Osteoblast (primary cell): ENCODE measurements around the gene MAPK11. TPM values are rescaled to one million over a fixed set of nuclear protein-coding genes. Genes with fewer than 3 reads are reported as not detected.

Source experiments
- DNase-seq: peaks from one replicate; pipeline ENCODE4 v3.0.0; 2011; ENCODE audit warnings: low spot score, mixed read lengths; ENCODE audit not compliant: insufficient read length; ENCODE audit errors: missing footprints
- H2AFZ ChIP-seq: 2 replicates; pipeline ENCODE4 v1.6.0; 2011; ENCODE audit warnings: mild to moderate bottlenecking, low read length
- H3K27ac ChIP-seq: 2 replicates; pipeline ENCODE4 v1.5.1; 2011; ENCODE audit warnings: mild to moderate bottlenecking, low read depth, low read length, moderate library complexity
- H3K27me3 ChIP-seq: 2 replicates; pipeline ENCODE4 v1.6.0; 2012; ENCODE audit warnings: mild to moderate bottlenecking, control low read depth, inconsistent platforms, low read length, moderate library complexity; ENCODE audit not compliant: insufficient read depth
- H3K36me3 ChIP-seq: 2 replicates; pipeline ENCODE4 v1.5.1; 2011; ENCODE audit warnings: mild to moderate bottlenecking, low read length, control low read depth, moderate library complexity; ENCODE audit not compliant: insufficient read depth
- H3K4me1 ChIP-seq: 2 replicates; pipeline ENCODE4 v1.5.1; 2011; ENCODE audit warnings: mild to moderate bottlenecking, low read length, control low read depth, moderate library complexity; ENCODE audit not compliant: insufficient read depth
- H3K4me2 ChIP-seq: 2 replicates; pipeline ENCODE4 v1.6.0; 2011; ENCODE audit warnings: mild to moderate bottlenecking, low read length; ENCODE audit not compliant: insufficient read depth
- H3K4me3 ChIP-seq: fragments of 200-600 bp; sonication (generic); 3 replicates; pipeline ENCODE4 v1.5.1; 2012; ENCODE audit warnings: mild to moderate bottlenecking, low read length, inconsistent platforms; ENCODE audit not compliant: insufficient read depth
- H3K79me2 ChIP-seq: 2 replicates; pipeline ENCODE4 v1.6.0; 2012; ENCODE audit warnings: mild to moderate bottlenecking, low read length, control low read depth, inconsistent platforms; ENCODE audit not compliant: insufficient read depth
- H3K9me3 ChIP-seq: 2 replicates; pipeline ENCODE4 v1.5.1; 2011; ENCODE audit warnings: low read depth, low read length, control low read depth
- H4K20me1 ChIP-seq: 2 replicates; pipeline ENCODE4 v1.6.0; 2012; ENCODE audit warnings: mild to moderate bottlenecking, low read length, control low read depth; ENCODE audit not compliant: insufficient read depth
- total RNA-seq: library from RNA; depleted of rRNA; stranded (reverse); fragments of >200 nt; gene quantifications from 2 replicates; pipeline ENCODE4 v1.2.3, GENCODE V29; 2012
- TF ChIP-seq, protein P1 (sequence below): IDR thresholded peaks from 2 replicates; pipeline ENCODE4 v1.5.1; 2011; ENCODE audit warnings: mild to moderate bottlenecking, low read depth, low read length, moderate library complexity; ENCODE audit errors: extremely low read depth

Gene MAPK11
- total RNA-seq, 1 donor: 6.2 TPM

DNA sequence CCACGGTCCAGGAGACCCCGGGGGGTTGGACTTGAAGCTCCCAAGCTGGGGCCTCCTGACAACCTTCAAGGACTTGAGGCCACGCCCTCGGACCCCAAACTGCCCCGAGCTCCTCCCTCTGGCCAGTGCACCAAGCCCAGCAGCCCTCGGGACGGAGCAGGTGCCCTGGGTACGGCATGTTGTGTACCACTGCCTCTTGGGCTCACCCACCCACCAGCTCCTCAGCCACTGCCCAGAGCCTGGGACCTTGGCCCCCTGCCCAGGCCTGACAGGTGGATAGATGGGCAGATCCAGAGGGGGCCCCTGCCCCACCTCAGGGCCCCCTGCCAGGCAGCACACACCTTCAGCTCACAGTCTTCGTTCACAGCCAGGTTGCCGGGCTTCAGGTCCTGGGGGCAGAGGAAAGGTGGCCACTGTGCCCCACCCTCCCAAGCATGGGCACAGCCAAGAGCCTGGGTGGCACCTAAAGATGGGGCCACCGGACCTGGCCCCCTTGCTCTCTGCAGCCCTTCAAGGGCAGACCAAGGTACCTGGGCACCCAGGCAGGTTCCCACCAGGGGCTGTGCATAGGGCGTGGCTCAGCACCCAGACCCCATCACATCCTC is 13.8 kb downstream of the MAPK11 start:
- Histone ChIP-seq H3K4me1 (peaks cover 5% of the 10 kb centered on the region), H4K20me1 (peaks cover 8% of the 10 kb centered on the region), H3K4me2 (no peak overlapping the region), H3K9me3 (no peaks in the 10 kb centered on the region), H3K27ac (no peak overlapping the region), H3K79me2 (peaks cover 15% of the 10 kb centered on the region), H2AFZ (no peak overlapping the region), H3K36me3 (peaks cover 2% of the 10 kb centered on the region), H3K4me3 (no peak overlapping the region), H3K27me3 (no peaks in the 10 kb centered on the region)
- DNase-seq: no peak
- TF ChIP-seq, protein P1, sequence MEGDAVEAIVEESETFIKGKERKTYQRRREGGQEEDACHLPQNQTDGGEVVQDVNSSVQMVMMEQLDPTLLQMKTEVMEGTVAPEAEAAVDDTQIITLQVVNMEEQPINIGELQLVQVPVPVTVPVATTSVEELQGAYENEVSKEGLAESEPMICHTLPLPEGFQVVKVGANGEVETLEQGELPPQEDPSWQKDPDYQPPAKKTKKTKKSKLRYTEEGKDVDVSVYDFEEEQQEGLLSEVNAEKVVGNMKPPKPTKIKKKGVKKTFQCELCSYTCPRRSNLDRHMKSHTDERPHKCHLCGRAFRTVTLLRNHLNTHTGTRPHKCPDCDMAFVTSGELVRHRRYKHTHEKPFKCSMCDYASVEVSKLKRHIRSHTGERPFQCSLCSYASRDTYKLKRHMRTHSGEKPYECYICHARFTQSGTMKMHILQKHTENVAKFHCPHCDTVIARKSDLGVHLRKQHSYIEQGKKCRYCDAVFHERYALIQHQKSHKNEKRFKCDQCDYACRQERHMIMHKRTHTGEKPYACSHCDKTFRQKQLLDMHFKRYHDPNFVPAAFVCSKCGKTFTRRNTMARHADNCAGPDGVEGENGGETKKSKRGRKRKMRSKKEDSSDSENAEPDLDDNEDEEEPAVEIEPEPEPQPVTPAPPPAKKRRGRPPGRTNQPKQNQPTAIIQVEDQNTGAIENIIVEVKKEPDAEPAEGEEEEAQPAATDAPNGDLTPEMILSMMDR: no peak

- TF ChIP-seq, protein P1: no peak
- peaks cover 2% of the 10 kb centered on the region for H3K36me3 ChIP-seq
- H3K4me3 ChIP-seq: no peak overlapping the region
- peaks cover 8% of the 10 kb centered on the region for H4K20me1 ChIP-seq
- no peak overlapping the region for H2AFZ ChIP-seq
- no peak for DNase-seq
- peaks cover 15% of the 10 kb centered on the region for H3K79me2 ChIP-seq
- H3K4me2 ChIP-seq: no peak overlapping the region
- no peaks in the 10 kb centered on the region for H3K27me3 ChIP-seq
- peaks cover 8% of the 10 kb centered on the region for H3K4me1 ChIP-seq
- H3K27ac ChIP-seq: no peak overlapping the region
- H3K9me3 ChIP-seq: no peaks in the 10 kb centered on the region
Observed at GRCh38 chr22:50255607-50256006, 14.6 kb downstream of the MAPK11 start.

GRCh38 chr22:50255099-50255498 is 15.1 kb downstream of the MAPK11 start:
- Histone ChIP-seq H3K79me2 (peaks cover 13% of the 10 kb centered on the region), H3K9me3 (no peaks in the 10 kb centered on the region), H3K27ac (no peak overlapping the region), H4K20me1 (peaks cover 8% of the 10 kb centered on the region), H3K36me3 (peaks cover 2% of the 10 kb centered on the region), H2AFZ (no peak overlapping the region), H3K4me1 (peaks cover 9% of the 10 kb centered on the region), H3K27me3 (no peaks in the 10 kb centered on the region), H3K4me3 (no peak overlapping the region), H3K4me2 (no peak overlapping the region)
- DNase-seq: no peak
- TF ChIP-seq, protein P1: no peak

GRCh38 chr22:50253941-50254340 is 16.2 kb downstream of the MAPK11 start:
- DNase-seq: no peak
- H3K79me2 ChIP-seq: peaks cover 17% of the 10 kb centered on the region
- H3K4me1 ChIP-seq: peaks cover 11% of the 10 kb centered on the region

More at GRCh38 chr22:50253941-50254340, 16.2 kb downstream of the MAPK11 start:
- peaks cover 2% of the 10 kb centered on the region for H3K36me3 ChIP-seq
- H4K20me1 ChIP-seq: peaks cover 11% of the 10 kb centered on the region
- no peaks in the 10 kb centered on the region for H3K9me3 ChIP-seq
- H3K27ac ChIP-seq: no peak overlapping the region
- TF ChIP-seq, protein P1: no peak
- H2AFZ ChIP-seq: no peak overlapping the region
- H3K4me3 ChIP-seq: no peak overlapping the region
- H3K4me2 ChIP-seq: no peak overlapping the region
- no peaks in the 10 kb centered on the region for H3K27me3 ChIP-seq
